Inflammatory macrophage treated with lipopolysaccharide for 1 hour (primary cell): ENCODE data around the gene GPR151.

ENCODE experiments used
- DNase-seq, 2 donors: peaks; one replicate each; pipeline ENCODE4 v3.0.0-alpha.2; 2020 to 2022

The GPR151 gene

GRCh38 chr5:146519554-146519953, 3.6 kb upstream of the GPR151 start:
- no peak for DNase-seq

- no peak for DNase-seq
These were observed 378 bp downstream of the GPR151 start for GRCh38 chr5:146515473-146516150.

DNA sequence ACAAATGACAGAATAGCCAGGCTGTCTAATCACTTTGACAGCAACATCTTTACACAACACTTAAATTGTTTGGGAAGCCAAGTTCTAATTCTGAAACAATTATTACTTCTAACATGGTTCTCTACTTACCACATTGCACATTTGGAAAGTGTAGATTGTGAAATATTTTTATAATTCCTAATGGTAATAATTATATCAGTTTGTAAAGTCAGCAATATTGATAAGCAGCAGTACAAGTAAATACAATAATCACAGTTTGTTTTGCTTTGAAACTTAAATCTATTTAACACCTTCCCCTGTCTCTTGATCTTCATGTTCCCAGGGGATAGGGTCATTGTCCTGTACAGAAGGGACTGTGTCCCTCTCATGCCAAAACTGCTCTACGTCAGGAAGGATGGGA, 1.4 kb downstream of the GPR151 start:
- no peak for DNase-seq

GRCh38 chr5:146513462-146513861, 2.5 kb downstream of the GPR151 start:
- DNase-seq: no peak

DNA sequence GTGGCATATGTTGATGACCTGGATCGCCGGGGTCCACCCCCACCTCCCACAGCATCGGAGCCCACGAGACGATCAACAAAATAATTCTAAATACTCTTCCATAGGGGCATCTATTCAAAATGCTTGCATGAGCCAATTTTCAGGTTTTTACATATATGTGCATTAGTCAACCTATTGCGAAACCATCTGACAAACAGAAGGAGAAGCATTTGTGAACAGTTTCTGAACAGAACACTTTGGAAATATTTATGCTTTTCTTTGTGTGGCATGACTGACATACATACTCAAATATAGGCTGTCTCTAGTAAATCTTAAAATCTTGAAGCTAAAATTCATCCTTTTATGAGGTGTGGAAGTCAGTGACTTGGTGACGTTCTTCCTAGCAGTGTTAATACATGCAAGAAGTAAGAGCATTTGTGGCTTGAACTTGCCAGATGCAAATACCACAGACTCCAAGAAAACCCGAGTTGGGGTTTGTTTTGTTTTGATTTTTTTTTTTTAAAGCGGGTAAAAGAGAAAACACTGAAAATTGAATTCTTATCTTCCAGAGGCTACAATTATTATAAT, 5.3 kb downstream of the GPR151 start:
- DNase-seq: peak in 1 of 2 donors; percentile 28

GRCh38 chr5:146507428-146507827, 8.6 kb downstream of the GPR151 start:
- no peak for DNase-seq

- DNase-seq: no peak
These were observed 16.3 kb downstream of the GPR151 start for GRCh38 chr5:146499680-146500079.

- DNase-seq: no peak
These were observed 21.3 kb downstream of the GPR151 start for GRCh38 chr5:146494656-146495055.

- DNase-seq: no peak
These were observed 25.7 kb downstream of the GPR151 start for GRCh38 chr5:146490089-146490843.

GRCh38 chr5:146484714-146485391, 31.1 kb downstream of the GPR151 start:
- DNase-seq: no peak

GRCh38 chr5:146482775-146483174, 33.2 kb downstream of the GPR151 start:
- DNase-seq: no peak

- no peak for DNase-seq
These were observed 40.1 kb downstream of the GPR151 start for GRCh38 chr5:146475906-146476305.

- no peak for DNase-seq
These were observed 40.7 kb downstream of the GPR151 start for GRCh38 chr5:146475190-146475780.

DNA sequence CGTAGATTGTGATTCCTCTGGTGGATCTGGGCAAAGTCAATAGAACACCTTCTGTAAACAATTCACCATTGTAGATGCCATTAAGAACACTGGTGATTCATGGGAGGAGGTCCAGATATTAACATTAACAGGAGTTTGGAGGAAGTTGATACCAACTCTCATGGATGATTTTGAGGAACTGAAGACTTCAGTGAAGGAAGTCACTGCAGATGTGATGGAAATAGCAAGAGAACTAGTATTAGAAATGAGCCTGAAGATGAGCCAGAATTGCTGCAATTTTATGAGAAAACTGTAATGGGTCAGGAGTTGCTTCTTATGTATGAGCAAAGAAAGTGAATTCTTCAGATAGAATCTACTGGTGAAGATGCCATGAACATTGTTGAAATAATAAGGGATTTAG, 41.9 kb downstream of the GPR151 start:
- DNase-seq: peak; percentile 31

DNA sequence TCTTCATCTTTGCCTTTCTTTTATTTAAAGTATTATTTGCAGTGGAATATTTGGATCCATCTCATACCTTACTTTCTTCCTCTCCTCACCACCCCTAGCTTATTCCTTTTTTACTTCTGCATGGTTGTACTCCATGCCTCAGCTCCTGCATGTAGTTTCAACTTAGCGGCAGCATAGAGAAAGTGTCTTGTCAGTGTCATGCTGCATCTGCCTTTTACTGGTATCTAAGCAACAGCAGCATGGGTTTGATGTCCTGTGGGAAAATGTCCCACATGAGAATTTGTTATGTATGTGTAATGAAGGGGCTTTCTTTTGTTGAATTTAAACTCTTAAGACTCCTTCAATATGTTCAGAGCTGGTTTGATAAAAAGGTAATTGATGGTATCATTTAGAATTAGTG, 48.2 kb downstream of the GPR151 start:
- DNase-seq: no peak

GRCh38 chr5:146466521-146467349, 49.3 kb downstream of the GPR151 start:
- DNase-seq: no peak

DNA sequence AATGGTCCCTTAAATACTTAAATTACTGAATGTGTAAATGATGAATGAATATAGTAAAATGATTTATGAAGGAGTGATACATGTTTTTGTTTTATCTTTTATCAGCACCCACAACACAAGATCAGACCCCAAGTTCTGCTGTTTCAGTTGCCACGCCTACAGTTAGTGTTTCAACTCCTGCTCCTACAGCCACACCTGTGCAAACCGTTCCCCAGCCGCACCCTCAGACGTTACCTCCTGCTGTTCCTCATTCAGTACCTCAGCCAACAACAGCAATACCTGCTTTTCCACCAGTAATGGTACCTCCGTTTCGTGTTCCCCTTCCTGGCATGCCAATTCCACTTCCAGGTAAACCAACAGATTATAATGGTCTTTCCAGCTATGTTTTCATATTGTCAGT, 52.5 kb downstream of the GPR151 start:
- DNase-seq: no peak
